Fibroblast of the aortic adventitia (primary cell): ENCODE measurements around the gene RAB3GAP2. TPM values are rescaled to one million over a fixed set of nuclear protein-coding genes. Genes with fewer than 3 reads are reported as not detected.
"Not testable (repeated sequence)": the region's sequence is repeated elsewhere in the genome, so short reads cannot be mapped to it uniquely, and the experiment has no call there.

Experiments
- DNase-seq: peaks from one replicate; pipeline ENCODE4 v3.0.0-alpha.2; 2010; ENCODE audit warnings: low read depth
- H3K4me3 ChIP-seq: 2 replicates; pipeline ENCODE4 v1.5.1; 2011; ENCODE audit warnings: low read depth, mild to moderate bottlenecking, control low read depth, low read length, moderate library complexity
- CTCF ChIP-seq: IDR thresholded peaks from 2 replicates; pipeline ENCODE4 v1.5.1; 2011; ENCODE audit warnings: mild to moderate bottlenecking, low read length, control low read depth, inconsistent platforms; ENCODE audit not compliant: insufficient read depth
- small RNA-seq: library from RNA; depleted of rRNA; stranded (forward); fragments of <200 nt; gene quantifications from one replicate; pipeline ENCODE3, GENCODE V24; 2012
- total RNA-seq: library from RNA; depleted of rRNA; stranded (reverse); fragments of >200 nt; gene quantifications from 2 replicates; pipeline ENCODE4 v1.2.3, GENCODE V29; 2012; ENCODE audit warnings: low replicate concordance

RAB3GAP2 gene
- total RNA-seq, 1 donor: 39.7 TPM

GRCh38 chr1:220119043-220119512 is 153.2 kb downstream of the RAB3GAP2 start:
- H3K4me3 ChIP-seq: no peak overlapping the region
- no peak for DNase-seq
- TF ChIP-seq CTCF: no peak

DNA sequence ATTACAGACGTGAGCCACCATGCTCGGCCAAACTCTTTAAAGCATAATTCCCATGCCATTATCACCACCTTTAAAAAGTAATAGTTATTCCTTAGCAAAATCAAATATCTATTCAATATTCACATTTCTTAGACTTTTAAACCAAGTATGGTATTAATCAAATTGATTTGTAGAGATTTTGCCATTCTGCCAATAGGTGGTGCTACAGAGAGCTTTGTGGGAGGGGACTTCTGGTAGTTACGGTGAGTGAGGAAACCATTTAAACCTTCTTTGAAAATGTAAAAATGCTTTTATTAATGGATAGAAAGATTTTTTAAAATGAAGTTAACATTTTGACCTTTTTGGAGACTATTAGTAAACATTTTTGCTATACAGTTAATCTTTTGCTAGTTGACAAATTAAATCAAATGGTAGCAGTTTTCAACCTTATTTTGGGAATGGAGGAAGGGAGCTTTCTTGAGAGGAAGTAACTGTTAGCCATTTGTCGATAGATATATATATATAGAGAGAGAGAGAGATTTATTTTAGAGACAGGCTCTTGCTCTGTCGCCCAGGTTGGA is 159.0 kb downstream of the RAB3GAP2 start:
- peak; percentile 48 for DNase-seq
- no peak overlapping the region for H3K4me3 ChIP-seq
- peak; percentile 60 for TF ChIP-seq CTCF

- not testable (repeated sequence) for DNase-seq, H3K4me3 ChIP-seq
Observed at GRCh38 chr1:220112600-220112999, 159.7 kb downstream of the RAB3GAP2 start.

- DNase-seq: not testable (repeated sequence)
Observed at GRCh38 chr1:220110473-220110872, 161.8 kb downstream of the RAB3GAP2 start.

DNA sequence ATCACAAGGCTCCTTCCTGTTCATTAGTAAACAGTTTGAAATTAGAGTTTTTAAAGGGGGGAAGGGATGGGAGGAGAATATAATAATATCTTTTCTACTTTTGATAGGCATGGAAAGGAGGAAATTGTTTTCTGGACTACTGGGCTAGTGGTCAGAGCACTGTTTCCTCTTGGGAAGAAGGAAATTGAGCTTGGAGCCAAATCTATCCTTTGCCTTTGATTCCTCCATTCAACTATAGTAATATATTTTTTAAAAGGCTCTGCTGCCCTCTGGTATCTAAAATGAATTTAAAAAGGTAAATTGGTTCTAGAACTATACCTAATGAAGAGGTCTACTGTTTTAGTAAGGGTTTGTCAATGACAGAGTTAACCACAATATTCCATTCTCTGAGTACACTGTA is 172.4 kb downstream of the RAB3GAP2 start:
- H3K4me3 ChIP-seq: no peak overlapping the region
- no peak for DNase-seq
- no peak for TF ChIP-seq CTCF

More at GRCh38 chr1:220110473-220110872, 161.8 kb downstream of the RAB3GAP2 start:
- H3K4me3 ChIP-seq: not testable (repeated sequence)

Small RNAs within 50 kb of the gene (small RNA-seq; reads per million reads assigned to genes)
- not detected for gene MIR194-1
- 0.32 reads per million for gene MIR215
- not detected for gene MIR664A
- gene SNORA36B: 4.4 reads per million, percentile 87 among the genes with 10 or more reads in this experiment

Other genes with a start within 250 kb of the RAB3GAP2 start
- gene EPRS1, start 225.9 kb downstream of the RAB3GAP2 start, total RNA-seq: 192 and 269 TPM in 2 replicates
- gene BPNT1, start 182.7 kb downstream of the RAB3GAP2 start, total RNA-seq: 6.8 and 20.3 TPM in 2 replicates
- gene IARS2, start 178.3 kb downstream of the RAB3GAP2 start, total RNA-seq: 89.4 and 132 TPM in 2 replicates